Upper lobe of right lung (tissue), 1 donor: ENCODE measurements around the gene PRPF6. TPM values are rescaled to one million over a fixed set of nuclear protein-coding genes. Genes with fewer than 3 reads are reported as not detected.

ENCODE experiments used
- ATAC-seq: fragments of 200-7000 bp; cut with Tn5 transposase; one replicate; pipeline ENCODE4 v1.9.1; 2020; ENCODE audit warnings: mild to moderate bottlenecking, moderate library complexity
- DNase-seq: peaks from one replicate; pipeline ENCODE4 v3.0.0-alpha.2; 2020
- H3K27ac ChIP-seq: fragments of 200-600 bp; one replicate; pipeline ENCODE4 v1.8.0; 2022
- H3K27me3 ChIP-seq: fragments of 200-600 bp; one replicate; pipeline ENCODE4 v1.8.0; 2022; ENCODE audit warnings: mild to moderate bottlenecking
- H3K36me3 ChIP-seq: fragments of 200-600 bp; one replicate; pipeline ENCODE4 v1.8.0; 2022
- H3K4me1 ChIP-seq: fragments of 200-600 bp; one replicate; pipeline ENCODE4 v1.8.0; 2022
- H3K4me3 ChIP-seq: fragments of 200-600 bp; one replicate; pipeline ENCODE4 v1.8.0; 2022; ENCODE audit warnings: mild to moderate bottlenecking
- H3K9me3 ChIP-seq: fragments of 200-600 bp; one replicate; pipeline ENCODE4 v1.8.0; 2022
- intact Hi-C: fragments of 100-400 bp; cut with DNase I; formaldehyde crosslinking; loops from one replicate; pipeline ENCODE4 v1.11.0; 2022
- total RNA-seq: library from RNA; stranded (reverse); fragmentation: NEBNext Ultra II Directional; extraction: Animal tissue kit (Norgen Biotek cat#: 25700); gene quantifications from one replicate; pipeline ENCODE4 v1.2.1, GENCODE V29; 2021
- TF ChIP-seq, protein P1 (sequence below): fragments of 200-600 bp; IDR thresholded peaks from one replicate; pipeline ENCODE4 v1.8.0; 2022; ENCODE audit warnings: antibody characterized with exemption
- donor health status: DM: no; HTN: yes; CAD: no; lungs with severe emphysema.

Gene PRPF6
- total RNA-seq, 1 donor from 2014 or later = 58.9 TPM

DNA sequence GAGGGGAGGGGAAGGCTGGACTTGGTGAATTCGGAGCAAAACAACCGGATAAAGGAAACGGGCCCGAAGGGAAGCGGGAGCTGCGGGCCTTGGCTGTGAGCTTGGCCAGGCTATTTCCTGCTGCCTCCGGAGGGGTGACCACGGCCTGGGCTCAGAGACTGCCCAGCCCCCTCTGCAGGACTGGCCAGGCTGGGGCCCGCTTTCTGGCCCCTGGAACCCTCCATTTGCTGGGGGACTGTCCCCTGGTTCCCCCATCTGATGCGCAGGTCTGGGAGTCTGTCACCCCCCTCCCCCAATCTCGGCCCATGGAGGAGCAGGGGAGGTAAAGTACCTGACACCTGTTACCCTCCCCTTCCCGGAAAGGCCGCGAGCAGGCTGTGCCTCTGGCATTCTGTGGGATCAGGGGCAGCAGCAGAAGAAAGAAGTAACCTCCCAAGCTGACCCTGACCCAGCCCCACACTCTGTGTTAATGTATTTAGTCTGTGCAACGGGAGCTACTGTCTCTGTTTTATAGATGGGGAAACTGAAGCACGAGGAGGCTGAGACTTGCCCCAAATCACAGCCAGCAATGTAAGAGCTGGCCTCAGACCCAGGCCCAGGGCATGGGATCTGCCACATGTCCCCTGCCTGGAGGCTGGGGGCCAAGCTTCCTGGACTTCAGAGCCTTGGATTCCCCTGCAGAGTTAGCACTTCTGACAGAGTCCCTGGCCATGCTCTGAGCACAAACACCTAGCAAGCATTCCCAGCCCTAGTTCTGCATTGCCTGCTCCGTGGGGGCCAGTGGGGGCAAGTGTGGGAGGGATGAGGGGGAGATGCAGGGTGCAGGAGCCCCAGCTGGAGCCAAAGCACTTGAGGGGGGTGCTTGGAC is 58.6 kb downstream of the PRPF6 start:
- Histone ChIP-seq H3K4me1 (peaks cover 40% of the 10 kb centered on the region), H3K27me3 (peaks cover 46% of the 10 kb centered on the region), H3K9me3 (no peaks in the 10 kb centered on the region), H3K4me3 (peak overlapping the region; percentile 64), H3K27ac (no peak overlapping the region), H3K36me3 (no peaks in the 10 kb centered on the region)
- ATAC-seq (peak; percentile 38), DNase-seq (no peak)
- intact Hi-C loops = no loop called here
- TF ChIP-seq, protein P1, sequence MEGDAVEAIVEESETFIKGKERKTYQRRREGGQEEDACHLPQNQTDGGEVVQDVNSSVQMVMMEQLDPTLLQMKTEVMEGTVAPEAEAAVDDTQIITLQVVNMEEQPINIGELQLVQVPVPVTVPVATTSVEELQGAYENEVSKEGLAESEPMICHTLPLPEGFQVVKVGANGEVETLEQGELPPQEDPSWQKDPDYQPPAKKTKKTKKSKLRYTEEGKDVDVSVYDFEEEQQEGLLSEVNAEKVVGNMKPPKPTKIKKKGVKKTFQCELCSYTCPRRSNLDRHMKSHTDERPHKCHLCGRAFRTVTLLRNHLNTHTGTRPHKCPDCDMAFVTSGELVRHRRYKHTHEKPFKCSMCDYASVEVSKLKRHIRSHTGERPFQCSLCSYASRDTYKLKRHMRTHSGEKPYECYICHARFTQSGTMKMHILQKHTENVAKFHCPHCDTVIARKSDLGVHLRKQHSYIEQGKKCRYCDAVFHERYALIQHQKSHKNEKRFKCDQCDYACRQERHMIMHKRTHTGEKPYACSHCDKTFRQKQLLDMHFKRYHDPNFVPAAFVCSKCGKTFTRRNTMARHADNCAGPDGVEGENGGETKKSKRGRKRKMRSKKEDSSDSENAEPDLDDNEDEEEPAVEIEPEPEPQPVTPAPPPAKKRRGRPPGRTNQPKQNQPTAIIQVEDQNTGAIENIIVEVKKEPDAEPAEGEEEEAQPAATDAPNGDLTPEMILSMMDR = no peak

DNA sequence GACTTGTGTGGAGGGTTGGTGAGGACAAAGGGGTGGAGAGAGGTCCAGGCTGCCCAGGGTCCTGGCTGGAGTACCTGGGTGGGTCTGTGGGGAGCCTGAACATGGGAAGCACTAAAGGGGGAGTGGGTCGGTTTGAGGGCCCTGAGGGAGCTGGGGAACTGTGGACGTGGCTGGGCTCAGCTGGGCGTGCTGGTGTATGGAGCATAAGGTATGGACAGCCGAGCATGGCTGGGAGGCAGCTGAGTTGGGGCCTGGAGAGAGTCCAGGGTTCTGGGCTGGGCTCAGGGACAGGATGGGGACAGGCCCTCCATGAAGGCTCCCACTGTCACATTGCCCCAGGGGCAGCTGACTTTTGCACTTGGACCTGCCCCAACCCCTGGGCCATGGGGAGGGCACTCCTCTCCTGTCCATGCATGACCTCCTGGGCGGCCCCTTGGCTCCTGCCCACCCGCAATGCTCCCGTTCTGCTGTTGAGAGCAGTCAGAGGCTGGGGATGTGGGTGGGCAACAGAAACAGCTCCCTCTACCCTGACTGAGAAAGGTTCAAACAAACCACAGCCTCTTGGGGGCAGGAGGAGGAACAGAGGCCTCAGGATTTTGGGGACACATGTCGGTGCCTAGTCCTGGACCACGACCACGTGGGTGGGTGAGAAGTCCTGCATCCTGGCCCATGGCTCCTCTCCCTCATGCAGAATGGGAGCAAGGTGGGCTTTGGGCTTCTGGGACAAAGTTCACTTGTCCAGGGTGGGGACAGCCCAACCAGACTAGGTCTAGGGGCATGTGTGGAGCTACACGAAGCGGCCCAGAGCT is 59.5 kb downstream of the PRPF6 start:
- DNase-seq = no peak
- H3K36me3 ChIP-seq = no peaks in the 10 kb centered on the region
- no peak overlapping the region for H3K4me3 ChIP-seq
- no peaks in the 10 kb centered on the region for H3K9me3 ChIP-seq
- TF ChIP-seq, protein P1 = no peak
- intact Hi-C loops = no loop called here
- H3K27me3 ChIP-seq = peaks cover 46% of the 10 kb centered on the region
- H3K4me1 ChIP-seq = peaks cover 40% of the 10 kb centered on the region
- no peak overlapping the region for H3K27ac ChIP-seq
- no peak for ATAC-seq

DNA sequence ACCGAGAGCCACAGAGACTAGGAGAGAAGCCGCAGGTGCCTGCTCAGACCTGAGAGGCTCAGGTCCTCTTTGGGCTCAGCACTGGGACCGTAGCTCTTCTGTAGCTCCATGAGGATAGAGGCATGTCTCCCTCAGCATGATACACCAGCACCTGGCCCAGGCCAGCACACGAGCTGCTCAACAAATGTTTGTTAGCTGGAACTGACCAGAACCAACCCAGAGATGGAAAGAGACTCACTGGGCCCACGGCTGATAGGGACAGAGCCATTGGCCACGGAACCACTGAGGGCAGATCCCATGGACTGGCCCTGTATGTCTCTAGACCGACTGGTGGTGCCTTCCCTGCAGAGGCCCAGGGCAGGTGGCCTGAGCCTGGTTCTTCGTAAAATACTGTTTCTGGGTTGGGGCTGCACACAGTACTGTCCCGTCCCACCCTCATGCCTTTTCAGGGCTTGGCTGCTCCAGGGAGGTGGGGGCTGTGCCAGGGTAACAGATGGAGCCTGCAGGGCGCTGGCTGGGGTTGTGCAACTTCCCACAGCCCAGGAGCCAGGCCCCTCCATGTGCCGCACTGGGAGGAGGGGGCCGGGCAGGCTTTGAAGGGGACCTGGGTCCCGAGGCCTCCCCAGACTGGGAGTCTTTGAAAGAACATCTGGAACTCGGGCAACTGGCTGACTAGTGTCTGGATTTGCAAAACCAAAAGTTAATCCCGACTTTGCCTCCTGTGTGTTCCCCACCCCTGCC is 60.3 kb downstream of the PRPF6 start:
- Histone ChIP-seq H3K27me3 (peaks cover 44% of the 10 kb centered on the region), H3K4me1 (peaks cover 40% of the 10 kb centered on the region), H3K4me3 (peak overlapping the region; percentile 50), H3K27ac (peak overlapping the region; percentile 77), H3K9me3 (no peaks in the 10 kb centered on the region), H3K36me3 (no peaks in the 10 kb centered on the region)
- intact Hi-C loops = no loop called here
- TF ChIP-seq, protein P1 = no peak
- ATAC-seq (no peak), DNase-seq (no peak)

DNA sequence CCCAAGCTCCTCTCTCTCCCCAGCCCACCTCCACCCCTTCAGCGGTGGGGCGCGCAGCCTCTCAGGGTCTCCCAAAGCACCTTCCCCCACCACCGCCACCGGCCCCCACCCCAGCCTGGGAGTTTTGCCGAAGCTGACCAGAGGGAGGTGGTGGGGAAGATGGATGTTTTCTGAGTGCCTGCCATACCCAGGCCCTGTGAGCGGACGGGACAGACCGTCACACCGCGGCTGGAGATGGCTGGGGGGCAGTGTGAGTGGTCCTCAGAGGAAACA is 60.8 kb downstream of the PRPF6 start:
- Histone ChIP-seq H3K36me3 (no peaks in the 10 kb centered on the region), H3K27ac (peak overlapping the region; percentile 77), H3K4me1 (peaks cover 40% of the 10 kb centered on the region), H3K4me3 (peak overlapping the region; percentile 50), H3K27me3 (peaks cover 40% of the 10 kb centered on the region), H3K9me3 (no peaks in the 10 kb centered on the region)
- intact Hi-C loops = no loop called here
- no peak for DNase-seq
- TF ChIP-seq, protein P1 = no peak
- no peak for ATAC-seq

DNA sequence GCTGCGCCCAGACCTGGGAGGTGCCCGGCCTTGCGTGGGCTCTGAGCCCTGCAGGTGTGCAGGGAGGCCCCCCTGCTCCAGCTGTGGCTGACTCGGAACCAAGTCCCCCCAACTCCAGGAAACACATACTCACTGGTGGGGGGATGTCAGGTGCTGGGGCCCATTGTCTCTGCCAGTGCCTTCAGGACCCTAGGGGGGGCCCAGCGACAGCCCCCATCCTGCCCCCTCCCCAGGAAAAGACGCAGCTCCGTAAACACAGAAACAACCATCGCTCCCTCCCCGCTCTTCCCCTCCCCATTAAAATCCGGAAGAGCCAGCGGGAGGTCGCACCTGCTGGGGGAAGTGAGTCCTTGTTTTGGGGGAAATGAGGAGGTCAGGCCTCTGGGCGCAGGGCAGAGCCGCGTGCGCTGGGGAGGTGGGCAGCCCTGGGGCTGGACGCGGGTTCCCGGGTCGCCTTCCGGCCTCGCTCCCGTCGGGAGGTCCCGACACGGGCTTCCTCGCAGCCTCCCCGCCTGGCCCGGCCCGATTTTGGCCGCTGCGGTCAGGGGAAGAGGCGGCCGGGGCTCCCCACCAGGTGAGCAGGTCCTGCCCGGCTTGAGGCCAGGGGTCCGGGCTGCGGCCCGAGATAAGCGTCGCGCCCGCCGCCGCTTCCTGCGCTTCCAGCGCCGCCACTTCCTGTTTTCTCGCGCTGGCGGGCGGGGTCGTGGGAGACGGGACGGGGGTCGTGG is 61.3 kb downstream of the PRPF6 start:
- TF ChIP-seq, protein P1 = no peak
- peak overlapping the region; percentile 50 for H3K4me3 ChIP-seq
- H3K36me3 ChIP-seq = no peaks in the 10 kb centered on the region
- DNase-seq (no peak), ATAC-seq (no peak)
- peaks cover 40% of the 10 kb centered on the region for H3K4me1 ChIP-seq
- intact Hi-C loops = no loop called here
- peaks cover 35% of the 10 kb centered on the region for H3K27me3 ChIP-seq
- H3K27ac ChIP-seq = peak overlapping the region; percentile 77
- no peaks in the 10 kb centered on the region for H3K9me3 ChIP-seq
